HK-2 (cell line): ENCODE data around the gene ATAD1.
"Not testable (repeated sequence)": the region's sequence is repeated elsewhere in the genome, so short reads cannot be mapped to it uniquely, and the experiment has no call there.

Source experiments
- DNase-seq: peaks from one replicate; pipeline ENCODE4 v3.0.0-alpha.2; 2018; ENCODE audit not compliant: unreplicated experiment

The ATAD1 gene

DNA sequence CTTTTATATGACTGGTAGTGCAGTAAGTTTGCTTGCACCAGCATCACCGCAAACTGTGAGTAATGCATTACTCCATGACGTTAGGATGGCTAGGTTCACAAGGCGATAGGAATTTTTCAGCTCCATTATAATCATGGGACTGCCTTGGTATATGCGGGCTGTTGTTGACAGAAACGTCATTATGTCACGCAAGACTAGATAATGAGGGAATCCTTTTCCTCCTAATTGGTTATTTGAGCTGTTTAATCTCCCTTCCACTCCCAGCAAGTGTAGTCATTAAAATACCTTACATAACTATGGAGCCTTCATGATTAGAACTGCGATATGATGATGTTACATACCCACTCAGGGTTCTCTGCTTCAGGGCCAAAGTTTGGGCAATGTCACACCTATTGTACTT is 28.0 kb upstream of the ATAD1 start:
- DNase-seq: no peak

DNA sequence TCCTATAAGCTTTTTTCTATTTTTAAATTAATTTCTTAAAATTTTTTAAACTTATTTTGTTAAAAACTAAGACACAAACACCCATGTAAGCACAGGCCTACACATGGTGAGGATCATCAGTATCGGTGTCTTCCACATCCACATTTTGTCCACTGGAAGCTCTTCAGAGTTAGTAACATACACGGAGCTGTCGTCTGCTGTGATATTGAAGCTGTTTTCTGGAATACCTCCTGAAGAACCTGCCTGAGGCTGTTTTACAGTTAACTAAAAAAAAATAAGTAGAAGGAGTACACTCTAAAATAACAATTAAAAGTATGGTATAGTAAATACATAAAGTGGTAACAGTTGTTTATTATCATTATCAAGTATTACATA is 27.6 kb upstream of the ATAD1 start:
- DNase-seq: no peak

DNA sequence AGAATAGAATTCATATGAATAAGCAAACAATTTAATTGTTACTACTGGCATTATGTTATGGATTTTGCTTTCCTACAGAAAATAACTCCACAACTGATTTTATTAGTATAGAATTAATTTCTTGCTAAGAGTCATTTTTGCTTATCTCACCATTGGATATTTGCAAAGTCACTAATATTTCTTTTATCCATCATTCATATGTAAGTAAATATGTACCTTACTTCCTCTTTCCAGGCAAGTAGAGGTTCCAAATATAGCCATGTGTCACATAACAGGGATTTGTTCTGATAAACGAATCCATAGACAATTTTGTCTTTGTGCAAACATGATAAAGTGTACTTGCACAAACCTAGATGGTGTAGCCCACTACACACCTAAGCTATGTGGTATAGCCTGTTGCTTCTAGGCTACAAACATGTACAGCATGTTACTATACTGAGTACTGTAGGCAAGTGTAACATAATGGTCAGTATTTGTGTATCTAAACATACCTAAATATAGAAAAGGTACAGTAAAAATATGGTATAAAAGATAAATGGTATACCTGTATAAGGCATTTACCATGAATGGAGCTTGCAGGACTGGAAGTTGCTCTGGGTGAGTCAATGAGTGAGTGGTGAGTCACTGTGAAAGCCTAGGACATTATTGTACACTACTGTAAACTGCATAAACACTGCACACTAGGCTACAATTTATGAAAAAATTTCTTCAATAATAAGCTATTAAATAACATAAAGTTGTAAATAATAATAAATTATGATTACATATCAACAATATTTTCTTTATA is 27.0 kb upstream of the ATAD1 start:
- DNase-seq: no peak

GRCh38 chr10:87843714-87844113 is 25.7 kb upstream of the ATAD1 start:
- DNase-seq: no peak

GRCh38 chr10:87842776-87843497 is 24.9 kb upstream of the ATAD1 start:
- no peak for DNase-seq

GRCh38 chr10:87842220-87842641 is 24.2 kb upstream of the ATAD1 start:
- DNase-seq: peak; percentile 67

DNA sequence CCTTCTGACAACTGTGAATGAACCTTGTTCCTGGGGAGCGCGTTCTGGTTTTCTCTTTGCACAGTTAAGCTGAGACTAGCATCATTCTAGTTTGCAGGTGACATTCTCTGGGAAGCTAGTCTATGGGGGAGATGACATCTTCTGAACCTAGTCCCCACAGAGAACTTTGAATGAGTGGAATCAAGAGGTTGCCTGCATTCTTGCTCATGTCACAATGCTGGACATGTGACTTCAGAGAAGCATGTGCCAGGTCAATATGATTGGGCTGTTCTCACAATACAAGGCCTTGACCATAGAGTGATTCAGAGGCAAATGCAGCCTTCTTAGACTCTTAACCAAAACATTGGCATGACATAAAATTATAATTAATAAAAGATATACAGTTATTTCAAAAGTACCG is 23.2 kb upstream of the ATAD1 start:
- no peak for DNase-seq

- no peak for DNase-seq
Observed at GRCh38 chr10:87838650-87839049, 20.6 kb upstream of the ATAD1 start.

GRCh38 chr10:87837445-87837844 is 19.4 kb upstream of the ATAD1 start:
- no peak for DNase-seq

DNA sequence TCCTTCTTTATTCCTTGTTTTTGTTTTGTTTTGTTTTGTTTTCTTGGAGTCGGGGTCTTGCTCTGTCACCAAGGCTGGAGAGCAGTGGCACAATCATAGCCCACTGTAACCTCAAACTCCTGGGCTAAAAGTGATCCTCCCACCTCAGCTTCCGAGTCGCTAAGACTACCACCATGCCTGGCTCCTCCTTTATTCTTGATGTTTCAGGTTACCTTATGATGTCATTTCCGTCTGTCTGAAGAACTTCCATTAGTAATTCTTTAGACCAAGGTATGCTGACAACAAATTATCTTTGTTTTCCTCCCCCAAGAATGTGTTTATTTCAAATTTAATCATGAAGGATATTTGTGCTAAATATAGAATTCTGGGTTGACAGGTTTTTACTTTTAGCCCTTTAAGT is 18.1 kb upstream of the ATAD1 start:
- DNase-seq: no peak

DNA sequence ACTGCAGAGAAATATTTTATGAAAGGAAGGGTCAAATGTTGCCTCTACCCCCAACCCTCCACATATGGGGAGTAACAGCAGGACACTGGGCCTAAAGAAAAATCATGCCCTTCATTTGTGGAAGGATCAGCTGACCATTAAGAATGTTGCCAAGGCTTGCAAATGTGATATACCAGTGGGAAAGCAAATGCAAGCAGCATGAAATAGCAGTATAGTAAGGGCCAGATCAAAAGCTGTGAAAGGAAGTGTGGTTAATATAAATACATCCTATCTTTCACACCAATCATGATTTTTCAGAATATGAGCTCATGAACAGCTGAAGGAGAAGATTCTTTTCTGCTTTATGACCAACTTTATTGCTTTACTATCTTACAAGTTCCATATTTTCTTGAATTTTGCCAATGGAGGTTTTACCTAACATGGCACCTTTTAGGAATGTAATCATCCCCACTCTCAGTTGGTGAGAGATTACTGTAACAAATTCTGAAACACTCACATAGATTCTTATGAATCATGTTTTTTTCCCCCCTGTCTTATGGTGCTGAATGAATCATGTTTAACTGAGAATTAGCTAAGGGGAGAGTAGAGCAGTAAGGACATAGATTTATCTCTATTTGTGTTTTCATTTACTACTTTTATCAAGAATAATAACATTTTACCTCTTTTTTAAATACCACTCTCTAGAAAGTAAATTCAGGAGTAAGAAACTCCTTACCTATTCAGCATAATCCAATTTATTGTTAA is 12.1 kb upstream of the ATAD1 start:
- no peak for DNase-seq

- not testable (repeated sequence) for DNase-seq
Observed at GRCh38 chr10:87829051-87829450, 11.0 kb upstream of the ATAD1 start.

GRCh38 chr10:87827681-87828080 is 9.7 kb upstream of the ATAD1 start:
- DNase-seq: no peak

DNA sequence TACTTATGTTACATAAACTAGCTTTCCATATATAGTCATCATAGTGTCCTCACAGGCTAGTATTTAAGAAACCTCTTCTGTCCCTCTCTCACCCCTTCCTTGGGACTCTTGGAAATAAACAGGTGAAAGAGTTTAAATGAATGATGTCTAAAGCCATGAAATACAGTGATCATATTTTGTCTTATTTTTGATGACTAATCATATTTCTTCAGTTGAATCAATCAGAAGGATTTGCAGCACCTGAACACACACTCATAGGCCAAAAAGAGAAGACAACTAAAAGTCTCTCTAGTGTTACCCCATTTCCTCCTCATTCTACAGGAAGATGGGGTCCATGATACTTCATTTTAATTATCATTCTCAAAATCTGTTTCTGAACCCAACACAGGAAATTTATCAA is 8.6 kb upstream of the ATAD1 start:
- no peak for DNase-seq

DNA sequence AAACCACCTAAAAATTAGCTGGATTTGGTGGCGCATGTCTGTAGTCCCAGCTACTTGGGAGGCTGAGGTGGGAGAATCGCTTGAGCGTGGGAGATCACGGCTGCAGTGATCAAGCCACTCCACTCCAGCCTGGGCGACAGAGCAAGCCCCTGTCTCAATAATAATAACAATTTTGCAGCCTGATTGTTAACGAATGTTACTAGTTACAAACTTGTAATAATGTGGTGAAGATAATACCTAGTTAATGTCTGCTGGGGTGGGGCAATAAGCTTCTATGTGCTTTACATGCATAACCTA is 1.2 kb upstream of the ATAD1 start:
- DNase-seq: no peak

GRCh38 chr10:87818505-87819288 is 671 bp upstream of the ATAD1 start:
- DNase-seq: no peak

DNA sequence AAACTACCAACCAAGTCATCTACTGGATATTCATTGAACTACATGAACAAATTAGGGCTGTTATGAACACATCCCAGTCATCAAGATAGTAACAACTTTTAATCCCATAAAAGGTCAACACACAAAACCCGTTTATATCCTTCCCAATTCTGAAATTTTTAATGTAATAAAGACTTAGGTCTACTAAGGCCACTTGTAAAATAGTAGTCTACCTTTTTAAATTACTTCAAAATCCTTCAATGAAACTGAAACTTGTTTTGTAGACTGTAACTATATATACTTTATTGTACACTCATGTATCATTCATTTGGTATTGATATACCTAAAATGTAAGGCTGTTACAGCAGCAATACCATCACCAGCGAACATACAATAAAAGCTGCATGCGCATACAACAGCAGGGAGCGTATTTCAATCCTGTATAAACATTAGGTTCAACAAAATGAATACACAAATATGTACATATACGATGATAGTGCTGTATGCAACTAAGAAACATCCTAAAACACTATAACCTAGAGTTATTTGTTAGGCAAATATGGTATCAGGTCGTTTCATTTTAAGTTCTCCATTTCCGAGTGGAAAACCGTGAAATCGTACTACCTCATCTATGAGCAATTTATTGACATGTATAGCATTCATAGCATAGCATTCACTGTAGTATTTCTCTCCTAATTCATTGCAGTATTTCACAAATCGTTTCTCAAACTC is 973 bp downstream of the ATAD1 start:
- no peak for DNase-seq

DNA sequence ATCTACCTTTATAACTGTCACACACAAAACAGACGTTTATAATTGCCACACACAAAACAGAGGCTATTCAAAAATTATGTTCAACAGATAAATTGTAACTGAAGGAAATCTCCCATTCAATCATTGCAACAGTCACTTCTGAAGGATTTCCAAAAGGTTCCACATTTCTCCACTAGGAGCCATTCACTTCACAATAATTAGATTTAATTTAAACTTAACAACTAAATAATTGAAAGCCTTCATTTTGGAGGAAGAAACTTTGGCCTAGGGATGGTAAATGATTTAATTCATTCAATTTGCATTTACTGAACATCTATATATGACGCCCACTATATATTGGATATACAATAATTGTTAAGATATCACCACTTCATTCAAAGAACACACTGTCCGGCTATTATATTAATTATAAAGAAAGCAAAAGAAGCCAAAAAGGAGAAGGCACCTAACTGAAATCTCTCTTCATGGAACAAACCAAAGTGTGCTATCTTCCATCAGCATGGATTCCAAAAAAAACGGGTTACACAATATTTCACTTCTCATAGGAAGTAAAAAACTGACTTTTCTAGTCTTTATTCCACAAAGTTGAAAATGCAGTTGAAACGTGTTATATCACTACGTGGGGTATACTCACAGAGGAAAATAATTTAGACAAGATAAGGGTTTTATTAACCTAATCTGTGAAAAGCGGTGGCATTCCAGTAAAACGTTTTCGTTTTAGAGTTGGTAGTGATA is 1.7 kb downstream of the ATAD1 start:
- no peak for DNase-seq

DNA sequence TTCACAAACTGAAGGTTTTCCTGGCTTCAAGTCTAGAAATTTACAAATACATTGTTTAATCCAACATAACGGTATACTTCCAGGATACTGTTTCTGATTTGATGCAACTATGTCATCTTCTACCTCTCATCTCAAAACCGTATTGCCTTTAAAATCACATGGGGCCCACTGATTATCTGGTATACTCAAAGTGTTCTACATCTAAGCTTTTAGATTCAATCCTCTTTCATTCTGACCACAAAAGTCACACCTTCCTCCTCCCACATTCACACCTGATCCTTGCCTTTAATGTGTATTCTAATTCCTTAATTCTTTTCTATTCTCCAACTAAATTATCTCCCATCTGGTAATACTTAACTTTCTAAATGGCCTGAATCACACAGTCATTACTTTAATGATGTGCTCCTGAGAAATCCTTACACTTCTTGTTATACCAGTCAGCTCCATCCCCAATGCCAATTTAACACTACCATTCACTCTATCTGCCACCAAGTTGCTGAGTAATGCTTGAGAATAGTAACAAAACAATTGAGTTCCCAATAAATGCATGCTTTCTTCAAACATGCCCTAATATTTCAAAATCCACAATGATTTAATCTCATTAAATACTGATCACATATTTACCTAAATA is 13.0 kb downstream of the ATAD1 start:
- no peak for DNase-seq

DNA sequence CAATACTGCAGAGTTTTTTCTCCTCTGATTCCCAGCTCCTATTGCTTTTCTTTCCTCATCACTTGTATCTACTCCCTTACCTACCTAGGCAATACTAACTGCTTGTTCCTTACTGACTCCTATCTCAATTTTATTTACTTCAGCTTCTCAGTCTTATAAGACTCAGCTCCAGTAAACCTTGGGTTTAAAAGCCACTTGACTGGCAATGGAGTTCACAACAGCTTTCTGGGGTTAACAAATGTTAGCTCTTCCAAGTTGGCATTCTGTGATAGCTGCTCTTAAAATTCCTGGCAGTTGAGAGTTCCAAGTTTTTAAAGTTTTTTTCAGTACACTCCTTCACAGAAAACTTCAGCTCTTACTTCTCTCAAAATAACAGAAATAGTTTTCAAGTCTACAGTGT is 14.2 kb downstream of the ATAD1 start:
- DNase-seq: no peak
